HG03520 (cell line): ENCODE data around the gene RTN4RL1.

Source experiments
- ATAC-seq: cut with Tn5 transposase; IDR thresholded peaks from one replicate; pipeline ENCODE4 v1.9.1; 2021; ENCODE audit warnings: mild to moderate bottlenecking, moderate library complexity; ENCODE audit not compliant: unreplicated experiment

RTN4RL1 gene

GRCh38 chr17:1956134-1956533 lies 69.0 kb downstream of the RTN4RL1 start:
- ATAC-seq: no peak

GRCh38 chr17:1953831-1954230 lies 71.3 kb downstream of the RTN4RL1 start:
- ATAC-seq: no peak

GRCh38 chr17:1951920-1952319 lies 73.2 kb downstream of the RTN4RL1 start:
- ATAC-seq: no peak

GRCh38 chr17:1949754-1950153 lies 75.4 kb downstream of the RTN4RL1 start:
- no peak for ATAC-seq

- no peak for ATAC-seq
Measured at GRCh38 chr17:1948517-1948825, 76.7 kb downstream of the RTN4RL1 start.

- no peak for ATAC-seq
Measured at GRCh38 chr17:1947743-1948516, 77.2 kb downstream of the RTN4RL1 start.

GRCh38 chr17:1947229-1947742 lies 77.8 kb downstream of the RTN4RL1 start:
- no peak for ATAC-seq

GRCh38 chr17:1946021-1946932 lies 78.9 kb downstream of the RTN4RL1 start:
- no peak for ATAC-seq

GRCh38 chr17:1945621-1946020 lies 79.5 kb downstream of the RTN4RL1 start:
- ATAC-seq: no peak

GRCh38 chr17:1943436-1943831 lies 81.7 kb downstream of the RTN4RL1 start:
- ATAC-seq: no peak

GRCh38 chr17:1942666-1943435 lies 82.3 kb downstream of the RTN4RL1 start:
- no peak for ATAC-seq

GRCh38 chr17:1942066-1942365 lies 83.1 kb downstream of the RTN4RL1 start:
- ATAC-seq: no peak

GRCh38 chr17:1941272-1942065 lies 83.7 kb downstream of the RTN4RL1 start:
- no peak for ATAC-seq

- no peak for ATAC-seq
Measured at GRCh38 chr17:1940810-1941185, 84.3 kb downstream of the RTN4RL1 start.

- ATAC-seq: no peak
Measured at GRCh38 chr17:1939981-1940809, 84.9 kb downstream of the RTN4RL1 start.

GRCh38 chr17:1937461-1937860 lies 87.7 kb downstream of the RTN4RL1 start:
- no peak for ATAC-seq

GRCh38 chr17:1936766-1937165 lies 88.4 kb downstream of the RTN4RL1 start:
- no peak for ATAC-seq

- ATAC-seq: no peak
Measured at GRCh38 chr17:1934901-1935300, 90.2 kb downstream of the RTN4RL1 start.

GRCh38 chr17:1933875-1934715 lies 91.0 kb downstream of the RTN4RL1 start:
- no peak for ATAC-seq
